Measurements from ENCODE around the gene KAT5.
"Not testable (repeated sequence)": the region's sequence is repeated elsewhere in the genome, so short reads cannot be mapped to it uniquely, and the experiment has no call there.

The KAT5 gene

DNA sequence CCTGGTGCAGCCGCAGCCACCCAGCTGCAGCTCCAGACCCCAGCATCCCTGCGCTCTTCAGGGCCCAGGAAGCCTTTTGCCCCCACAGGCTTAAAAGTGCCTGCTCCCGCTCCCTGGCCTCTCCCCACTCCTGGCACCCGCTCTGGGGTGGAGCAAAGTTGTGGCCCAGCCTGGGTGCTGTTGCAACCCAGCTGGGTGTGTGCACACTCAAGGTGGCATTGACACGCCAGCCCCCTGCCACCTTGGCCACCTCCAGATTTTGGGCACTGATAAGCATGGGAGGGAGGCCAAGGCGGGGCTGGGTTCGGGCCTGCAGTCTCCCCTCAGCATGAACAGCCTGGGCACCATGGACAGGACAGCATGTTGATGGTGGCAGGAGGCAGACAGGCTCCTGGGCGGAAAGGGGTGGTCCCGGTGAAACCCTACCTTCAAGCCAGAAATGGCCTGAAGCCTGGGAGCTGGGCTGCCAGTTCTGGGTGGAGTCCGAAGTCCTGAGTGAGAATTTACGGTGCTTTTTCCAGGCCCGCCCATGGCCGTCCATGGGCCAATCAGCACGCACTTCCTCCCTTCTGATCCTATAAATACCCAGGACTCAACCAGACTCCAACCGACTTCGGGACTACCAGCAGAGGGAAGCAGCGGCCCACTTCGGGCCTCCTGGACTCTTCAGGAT lies 32.1 kb downstream of the KAT5 start:
- H3K9me3 ChIP-seq (ENCODE audit: control insufficient read depth, insufficient read depth, low read length), result no peaks in the 10 kb centered on the region
- no peaks in the 10 kb centered on the region for H3K4me1 ChIP-seq (ENCODE audit: insufficient read depth, low read length)
- no peaks in the 10 kb centered on the region for H3K36me3 ChIP-seq (ENCODE audit: insufficient read depth, low read length)
- no peak overlapping the region for H3K9ac ChIP-seq (ENCODE audit: low read depth, low read length)

DNA sequence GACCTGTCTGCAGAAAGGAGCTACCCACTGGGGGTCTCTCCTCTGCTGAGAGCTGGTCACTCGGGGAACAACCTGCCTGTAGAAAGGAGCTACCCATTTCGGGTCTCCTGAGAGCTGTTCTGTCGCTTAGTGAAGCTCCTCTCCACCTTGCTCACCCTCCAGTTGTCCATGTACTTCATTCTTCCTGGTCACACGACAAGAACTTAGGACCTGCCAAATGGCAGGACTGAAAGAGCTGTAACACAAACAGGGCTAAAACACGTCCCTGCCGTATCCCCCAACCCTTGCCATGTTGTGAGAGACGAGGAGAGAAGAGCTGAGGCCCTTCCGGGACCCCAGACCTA lies 32.6 kb downstream of the KAT5 start:
- H3K9me3 ChIP-seq (ENCODE audit: control insufficient read depth, insufficient read depth, low read length), result no peaks in the 10 kb centered on the region
- no peak overlapping the region for H3K9ac ChIP-seq (ENCODE audit: low read depth, low read length)
- H3K36me3 ChIP-seq (ENCODE audit: insufficient read depth, low read length), result no peaks in the 10 kb centered on the region
- no peaks in the 10 kb centered on the region for H3K4me1 ChIP-seq (ENCODE audit: insufficient read depth, low read length)

DNA sequence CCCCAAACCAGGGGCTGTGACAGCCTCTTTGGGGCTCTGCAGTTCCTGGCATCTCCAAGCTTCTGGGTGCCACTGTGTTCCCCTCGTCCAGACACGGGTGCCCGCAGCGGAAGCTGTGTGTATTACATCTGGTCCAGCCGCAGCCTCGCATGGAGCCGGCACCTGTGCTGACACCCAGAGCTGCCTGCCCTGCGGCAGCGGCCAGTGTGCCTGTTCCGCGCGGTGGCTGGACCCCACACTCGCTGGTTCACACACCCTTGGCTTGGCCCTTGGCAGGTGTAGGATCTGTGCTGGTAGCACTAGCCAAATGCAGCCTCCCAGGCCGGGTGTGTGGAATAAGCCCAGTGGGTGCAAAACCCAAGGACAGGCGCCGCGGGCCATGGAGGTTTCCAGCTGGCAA lies 33.0 kb downstream of the KAT5 start:
- Histone ChIP-seq H3K9me3 (ENCODE audit: control insufficient read depth, insufficient read depth, low read length) (no peaks in the 10 kb centered on the region), H3K36me3 (ENCODE audit: insufficient read depth, low read length) (no peaks in the 10 kb centered on the region)

DNA sequence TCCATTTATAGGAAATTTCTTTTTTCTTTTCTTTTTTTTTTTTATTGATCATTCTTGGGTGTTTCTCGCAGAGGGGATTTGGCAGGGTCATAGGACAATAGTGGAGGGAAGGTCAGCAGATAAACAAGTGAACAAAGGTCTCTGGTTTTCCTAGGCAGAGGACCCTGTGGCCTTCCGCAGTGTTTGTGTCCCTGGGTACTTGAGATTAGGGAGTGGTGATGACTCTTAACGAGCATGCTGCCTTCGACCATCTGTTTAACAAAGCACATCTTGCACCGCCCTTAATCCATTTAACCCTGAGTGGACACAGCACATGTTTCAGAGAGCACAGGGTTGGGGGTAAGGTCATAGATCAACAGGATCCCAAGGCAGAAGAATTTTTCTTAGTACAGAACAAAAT lies 50.1 kb downstream of the KAT5 start:
- not testable (repeated sequence) for H3K9me3 ChIP-seq (ENCODE audit: control insufficient read depth, insufficient read depth, low read length); H3K9ac ChIP-seq (ENCODE audit: low read depth, low read length)

More for the DNA sequence above, 33.0 kb downstream of the KAT5 start:
- no peaks in the 10 kb centered on the region for H3K4me1 ChIP-seq (ENCODE audit: insufficient read depth, low read length)
- H3K9ac ChIP-seq (ENCODE audit: low read depth, low read length), result no peak overlapping the region

DNA sequence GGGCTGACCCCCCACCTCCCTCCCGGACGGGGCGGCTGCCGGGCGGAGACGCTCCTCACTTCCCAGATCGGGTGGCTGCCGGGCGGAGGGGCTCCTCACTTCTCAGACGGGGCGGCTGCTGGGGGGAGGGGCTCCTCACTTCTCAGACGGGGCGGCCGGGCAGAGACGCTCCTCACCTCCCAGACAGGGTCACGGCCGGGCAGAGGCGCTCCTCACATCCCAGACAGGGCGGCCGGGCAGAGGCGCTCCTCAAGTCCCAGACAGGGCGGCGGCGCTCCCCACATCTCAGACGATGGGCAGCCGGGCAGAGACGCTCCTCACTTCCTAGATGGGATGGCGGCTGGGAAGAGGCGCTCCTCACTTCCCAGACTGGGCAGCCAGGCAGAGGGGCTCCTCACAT lies 50.8 kb downstream of the KAT5 start:
- not testable (repeated sequence) for H3K36me3 ChIP-seq (ENCODE audit: insufficient read depth, low read length)

More for the DNA sequence above, 50.1 kb downstream of the KAT5 start:
- H3K36me3 ChIP-seq (ENCODE audit: insufficient read depth, low read length); H3K4me1 ChIP-seq (ENCODE audit: insufficient read depth, low read length): not testable (repeated sequence)

DNA sequence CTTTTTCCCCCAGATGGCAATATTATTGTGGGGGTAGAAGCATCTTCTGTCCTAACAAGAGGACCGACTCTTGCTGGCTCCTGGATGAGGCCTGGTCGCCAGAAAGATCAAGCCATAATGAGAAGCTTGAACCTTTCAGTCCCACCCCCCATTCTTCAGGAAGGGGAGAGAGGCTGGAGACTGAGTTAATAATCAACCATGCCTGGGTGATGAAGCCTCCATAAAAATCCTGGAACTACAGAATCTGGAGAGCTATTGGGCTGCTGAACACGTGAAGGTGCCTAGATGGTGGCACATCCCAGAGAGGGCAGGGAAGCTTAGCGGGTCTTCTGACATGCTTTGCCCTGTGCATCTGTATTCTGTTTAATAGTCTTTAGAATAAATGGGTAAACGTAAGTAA lies 52.4 kb downstream of the KAT5 start:
- Histone ChIP-seq H3K9ac (ENCODE audit: low read depth, low read length) (no peak overlapping the region), H3K36me3 (ENCODE audit: insufficient read depth, low read length) (no peaks in the 10 kb centered on the region), H3K4me1 (ENCODE audit: insufficient read depth, low read length) (no peaks in the 10 kb centered on the region), H3K9me3 (ENCODE audit: control insufficient read depth, insufficient read depth, low read length) (no peaks in the 10 kb centered on the region)

More for the DNA sequence above, 50.8 kb downstream of the KAT5 start:
- not testable (repeated sequence) for H3K4me1 ChIP-seq (ENCODE audit: insufficient read depth, low read length); H3K9me3 ChIP-seq (ENCODE audit: control insufficient read depth, insufficient read depth, low read length); H3K9ac ChIP-seq (ENCODE audit: low read depth, low read length)

DNA sequence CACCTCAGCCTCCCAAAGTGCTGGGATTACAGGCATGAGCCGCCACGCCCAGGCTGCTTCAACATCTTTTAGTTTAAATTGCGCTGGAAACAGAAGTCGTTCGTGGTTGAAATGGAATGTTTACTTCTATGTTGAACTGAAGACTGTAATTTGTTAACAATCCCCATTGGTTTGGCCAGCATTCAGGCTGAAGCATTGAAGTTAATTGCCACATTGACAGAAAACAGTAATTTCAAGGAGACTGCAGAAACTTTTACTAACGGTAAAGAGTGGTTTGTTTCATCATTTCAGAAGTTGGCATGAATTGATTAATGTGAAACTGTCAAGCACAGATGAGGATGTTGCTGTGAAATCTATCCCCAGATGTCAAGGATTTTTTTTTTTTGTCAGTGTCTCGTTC lies 54.5 kb downstream of the KAT5 start:
- H3K9ac ChIP-seq (ENCODE audit: low read depth, low read length), result no peak overlapping the region
- no peaks in the 10 kb centered on the region for H3K4me1 ChIP-seq (ENCODE audit: insufficient read depth, low read length)
- no peaks in the 10 kb centered on the region for H3K36me3 ChIP-seq (ENCODE audit: insufficient read depth, low read length)
- no peaks in the 10 kb centered on the region for H3K9me3 ChIP-seq (ENCODE audit: control insufficient read depth, insufficient read depth, low read length)

DNA sequence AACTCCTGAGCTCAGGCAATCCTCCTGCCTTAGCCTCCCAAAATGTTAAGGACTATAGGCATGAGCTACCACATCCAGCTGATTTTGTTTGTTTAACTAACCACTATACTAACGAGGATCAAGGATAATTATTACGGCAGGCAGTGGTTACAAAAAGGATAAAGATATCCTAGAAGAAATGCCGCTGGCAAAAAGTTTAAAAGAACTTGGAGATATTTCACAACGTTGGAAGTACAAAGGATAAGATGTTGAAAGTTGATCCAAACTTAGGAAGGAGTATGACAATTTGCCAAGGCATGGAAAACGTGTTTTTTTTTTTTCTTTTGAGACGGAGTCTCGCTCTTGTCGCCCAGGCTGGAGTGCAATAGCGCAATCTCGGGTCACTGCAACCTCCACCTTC lies 55.4 kb downstream of the KAT5 start:
- H3K4me1 ChIP-seq (ENCODE audit: insufficient read depth, low read length), result no peaks in the 10 kb centered on the region
- no peak overlapping the region for H3K9ac ChIP-seq (ENCODE audit: low read depth, low read length)
- no peaks in the 10 kb centered on the region for H3K36me3 ChIP-seq (ENCODE audit: insufficient read depth, low read length)
- no peaks in the 10 kb centered on the region for H3K9me3 ChIP-seq (ENCODE audit: control insufficient read depth, insufficient read depth, low read length)

DNA sequence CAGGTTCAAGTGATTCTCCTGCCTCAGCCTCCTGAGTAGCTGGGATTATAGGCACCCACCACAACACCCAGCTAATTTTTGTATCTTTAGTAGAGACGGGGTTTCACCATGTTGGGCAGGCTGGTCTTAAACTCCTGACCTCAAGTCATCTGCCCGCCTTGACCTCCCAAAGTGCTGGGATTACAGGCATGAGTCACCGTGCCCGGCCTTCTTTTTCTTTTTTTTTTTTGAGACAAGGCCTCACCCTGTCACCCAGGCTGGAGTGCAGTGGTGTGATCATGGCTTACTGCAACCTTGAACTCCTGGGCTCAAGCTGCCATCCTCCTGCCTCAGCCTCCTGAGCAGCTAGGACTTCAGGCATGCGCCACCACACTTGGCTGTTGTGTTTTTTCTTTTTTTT lies 55.8 kb downstream of the KAT5 start:
- H3K4me1 ChIP-seq (ENCODE audit: insufficient read depth, low read length); H3K9ac ChIP-seq (ENCODE audit: low read depth, low read length); H3K9me3 ChIP-seq (ENCODE audit: control insufficient read depth, insufficient read depth, low read length); H3K36me3 ChIP-seq (ENCODE audit: insufficient read depth, low read length): not testable (repeated sequence)
